ENCODE data around the gene HSPA4L.

The HSPA4L gene

GRCh38 chr4:127783955-127784770 lies 2.0 kb downstream of the HSPA4L start:
- no peak for ATAC-seq

GRCh38 chr4:127788517-127788916 lies 6.4 kb downstream of the HSPA4L start:
- ATAC-seq: no peak

GRCh38 chr4:127791391-127791790 lies 9.3 kb downstream of the HSPA4L start:
- ATAC-seq: no peak

- no peak for ATAC-seq
These were observed 11.4 kb downstream of the HSPA4L start for GRCh38 chr4:127793528-127793927.

DNA sequence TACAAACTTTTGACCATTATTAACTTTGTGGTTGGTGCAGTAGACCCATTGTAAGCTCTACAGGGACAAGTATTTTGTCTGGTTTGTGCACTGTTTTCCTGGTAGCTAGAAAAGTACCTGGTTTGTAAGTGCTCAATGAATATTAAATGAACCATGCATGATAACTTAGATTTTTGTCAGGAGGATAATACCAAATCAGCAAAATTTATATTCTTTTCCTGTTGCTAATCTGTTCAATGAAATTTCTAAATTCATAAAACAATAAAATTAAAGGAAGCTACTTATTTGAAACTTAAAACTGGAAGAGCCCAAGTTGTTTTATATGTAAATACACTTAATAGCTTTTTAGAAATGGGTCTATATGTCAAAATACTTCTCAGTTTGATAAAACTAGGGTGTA lies 17.6 kb downstream of the HSPA4L start:
- ATAC-seq: no peak

GRCh38 chr4:127809173-127809800 lies 27.2 kb downstream of the HSPA4L start:
- ATAC-seq: no peak

GRCh38 chr4:127810551-127810950 lies 28.4 kb downstream of the HSPA4L start:
- no peak for ATAC-seq

DNA sequence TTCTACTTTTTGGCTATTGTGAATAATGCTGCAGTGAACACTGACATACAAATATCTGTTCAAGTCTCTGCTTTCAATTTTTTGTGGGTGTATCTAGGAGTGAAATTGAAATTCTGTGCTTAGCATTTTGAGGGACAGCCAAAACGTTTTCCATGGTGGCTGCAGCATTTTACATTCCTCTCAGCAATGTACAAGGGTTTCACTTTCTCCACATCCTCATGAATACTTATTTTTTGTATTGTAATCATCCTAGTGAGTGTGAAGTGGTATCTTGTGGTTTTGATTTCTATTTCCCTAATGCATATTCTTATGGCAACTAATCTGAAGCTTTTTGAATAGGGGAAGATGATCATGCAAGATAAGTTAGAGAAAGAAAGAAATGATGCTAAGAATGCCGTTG lies 40.3 kb downstream of the HSPA4L start:
- no peak for ATAC-seq

GRCh38 chr4:127828121-127828520 lies 46.0 kb downstream of the HSPA4L start:
- no peak for ATAC-seq

GRCh38 chr4:127829014-127829413 lies 46.9 kb downstream of the HSPA4L start:
- no peak for ATAC-seq

- no peak for ATAC-seq
These were observed 50.5 kb downstream of the HSPA4L start for GRCh38 chr4:127832585-127832984.

DNA sequence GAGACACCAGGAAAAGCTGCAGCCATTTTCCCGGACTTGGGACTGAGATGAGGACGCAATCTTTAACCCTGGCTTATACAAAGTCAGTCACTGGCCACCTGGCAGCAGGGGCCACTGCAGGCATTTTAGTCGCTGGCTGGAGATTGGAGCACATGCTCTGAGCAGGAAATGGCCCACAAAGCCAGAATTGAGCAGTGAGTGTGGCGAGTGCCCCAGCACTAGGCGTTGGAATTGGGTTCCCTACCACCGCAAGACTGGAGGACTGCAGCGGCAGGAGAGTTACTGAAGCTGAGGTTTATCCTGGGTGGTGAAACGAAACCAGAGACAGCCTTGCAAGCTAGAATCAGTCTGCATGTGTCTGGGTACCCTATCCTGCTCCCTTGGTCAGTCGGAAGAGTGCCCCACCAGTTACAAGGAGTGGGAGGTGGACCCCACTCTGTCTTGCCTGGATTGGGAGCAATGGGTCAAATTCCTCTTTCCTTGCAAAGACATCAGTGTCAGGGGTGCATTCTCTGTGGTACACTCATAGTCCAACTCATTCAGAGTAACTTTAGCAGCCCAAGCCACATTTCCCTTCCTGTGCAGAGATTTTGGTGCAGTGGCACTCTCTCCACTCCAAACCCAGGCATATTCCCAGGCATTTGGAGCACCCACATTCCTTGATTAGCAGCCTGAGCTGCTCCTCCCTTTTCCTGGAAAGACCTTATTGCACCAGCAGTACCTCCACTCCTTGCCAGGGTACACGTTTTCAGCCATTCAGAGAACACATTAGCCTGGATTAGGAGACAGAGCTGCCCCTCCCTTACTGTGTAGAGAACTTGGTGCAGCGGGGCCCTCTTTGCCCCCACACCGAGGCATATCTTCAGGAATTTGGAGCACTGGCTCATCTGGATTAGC lies 61.8 kb downstream of the HSPA4L start:
- no peak for ATAC-seq

- no peak for ATAC-seq
These were observed 62.5 kb downstream of the HSPA4L start for GRCh38 chr4:127844601-127845116.

DNA sequence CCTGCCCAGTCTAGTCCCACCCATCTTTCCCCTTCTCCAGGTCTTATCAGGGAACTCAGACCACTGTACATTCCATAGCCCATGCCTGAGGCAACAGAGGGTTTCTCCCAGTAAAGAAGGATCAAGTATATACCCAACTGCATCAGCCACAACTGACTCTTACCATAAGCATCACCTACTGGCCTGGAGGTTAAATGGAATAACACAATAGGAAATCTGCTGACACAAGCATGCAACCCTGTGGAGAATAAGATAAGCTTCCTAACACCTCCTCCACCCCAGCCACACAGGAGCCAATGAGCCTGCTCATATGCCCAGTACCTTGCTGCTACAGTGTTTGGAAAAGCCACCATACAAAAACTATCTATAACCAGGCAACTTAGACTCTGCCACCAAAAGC lies 63.9 kb downstream of the HSPA4L start:
- no peak for ATAC-seq

DNA sequence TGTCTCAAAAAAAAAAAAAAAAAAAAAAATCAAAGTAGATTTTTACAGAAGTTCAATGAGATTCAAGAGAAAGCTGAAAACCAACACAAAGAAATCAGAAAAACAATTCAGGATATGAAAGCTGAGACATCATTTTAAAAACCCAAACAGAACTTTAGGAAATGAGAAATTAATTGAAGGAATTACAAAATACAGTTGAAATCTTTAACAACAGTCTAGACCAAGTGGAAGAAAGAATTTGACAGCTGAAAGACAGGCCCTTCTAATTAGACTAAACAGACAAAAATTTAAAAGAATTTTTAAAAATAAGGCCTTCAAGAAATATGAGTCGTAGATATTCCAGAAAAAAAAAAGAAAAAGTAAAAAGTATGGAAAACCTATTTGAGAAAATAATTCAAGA lies 64.6 kb downstream of the HSPA4L start:
- no peak for ATAC-seq

DNA sequence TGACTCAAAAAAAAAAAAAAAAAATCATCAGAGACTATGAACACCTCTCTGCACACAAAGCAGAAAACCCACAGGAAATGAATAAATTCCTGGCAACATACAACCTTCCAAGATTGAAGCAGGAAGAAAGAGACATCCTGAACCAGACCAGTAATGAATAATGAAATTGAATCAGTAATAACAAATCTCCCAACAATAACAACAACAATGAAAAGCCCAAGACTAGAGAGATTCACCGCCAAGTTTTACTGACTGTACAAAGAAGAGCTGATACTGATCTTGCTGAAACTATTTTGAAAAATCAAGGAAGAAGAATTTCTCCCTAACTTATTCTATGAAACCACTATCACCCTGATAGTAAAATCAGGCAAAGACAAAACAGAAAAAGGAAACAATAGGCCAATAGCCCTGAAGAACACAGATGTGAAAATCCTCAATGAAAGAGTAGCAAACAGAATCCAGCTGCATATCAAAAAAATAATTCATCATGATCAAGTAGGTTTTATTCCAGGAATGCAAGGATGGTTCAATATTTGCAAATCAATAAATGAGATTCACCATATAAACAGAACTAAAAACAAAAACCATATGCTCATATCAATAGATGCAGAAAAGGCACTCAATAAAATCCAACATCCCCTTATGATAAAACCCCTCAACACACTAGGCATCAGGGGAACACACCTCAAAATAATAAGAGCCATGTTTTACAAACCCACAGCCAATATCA lies 67.5 kb downstream of the HSPA4L start:
- ATAC-seq: no peak

GRCh38 chr4:127852661-127853060 lies 70.5 kb downstream of the HSPA4L start:
- ATAC-seq: no peak

- no peak for ATAC-seq
These were observed 74.2 kb downstream of the HSPA4L start for GRCh38 chr4:127856196-127856812.

DNA sequence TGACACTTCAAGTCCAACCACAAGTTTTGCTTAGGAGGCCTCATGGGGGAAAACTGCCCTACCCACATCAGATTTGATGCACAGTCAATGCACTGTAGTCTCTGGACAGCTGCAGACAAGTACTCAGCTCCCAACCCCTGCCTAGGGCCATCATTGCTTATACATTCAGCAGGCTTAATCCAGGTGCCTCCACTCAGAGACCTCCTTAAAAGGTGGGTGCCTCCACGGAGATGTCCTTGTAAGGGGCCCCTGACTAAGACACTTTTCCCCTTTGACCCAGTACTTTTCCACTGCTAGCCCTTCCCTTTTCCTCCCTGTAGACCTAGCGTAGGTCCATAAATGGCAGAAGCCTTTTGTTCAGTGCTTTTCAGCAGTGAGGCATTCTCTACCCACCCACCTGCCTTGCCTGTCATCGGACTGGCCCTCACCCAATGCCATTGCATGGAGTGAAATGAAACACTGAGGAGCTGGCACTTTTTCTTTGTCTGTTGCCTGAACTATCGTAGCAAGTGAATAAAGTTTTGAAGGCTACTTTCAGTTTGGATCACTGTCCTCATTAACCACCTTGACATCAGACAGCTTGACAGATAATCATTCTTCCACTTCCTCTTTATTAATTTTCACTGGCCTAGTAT lies 74.8 kb downstream of the HSPA4L start:
- no peak for ATAC-seq

DNA sequence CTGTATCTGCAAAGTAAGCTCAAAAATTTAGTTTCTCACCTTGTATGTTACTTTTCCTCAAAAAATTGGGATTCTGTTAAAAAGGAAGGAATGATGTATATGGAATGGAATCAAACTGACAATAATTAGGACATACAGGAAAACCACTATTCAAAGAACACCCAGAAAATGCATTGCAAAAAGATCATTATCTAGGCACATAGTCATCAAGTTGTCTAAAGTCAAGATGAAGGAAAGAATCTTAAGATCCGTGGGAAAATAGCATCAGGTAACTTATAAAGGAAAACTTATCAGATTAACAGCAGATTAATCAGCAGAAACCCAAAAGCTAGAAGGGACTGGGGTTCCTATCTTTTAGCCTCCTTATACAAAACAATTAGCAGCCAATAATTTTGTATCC lies 75.5 kb downstream of the HSPA4L start:
- no peak for ATAC-seq

DNA sequence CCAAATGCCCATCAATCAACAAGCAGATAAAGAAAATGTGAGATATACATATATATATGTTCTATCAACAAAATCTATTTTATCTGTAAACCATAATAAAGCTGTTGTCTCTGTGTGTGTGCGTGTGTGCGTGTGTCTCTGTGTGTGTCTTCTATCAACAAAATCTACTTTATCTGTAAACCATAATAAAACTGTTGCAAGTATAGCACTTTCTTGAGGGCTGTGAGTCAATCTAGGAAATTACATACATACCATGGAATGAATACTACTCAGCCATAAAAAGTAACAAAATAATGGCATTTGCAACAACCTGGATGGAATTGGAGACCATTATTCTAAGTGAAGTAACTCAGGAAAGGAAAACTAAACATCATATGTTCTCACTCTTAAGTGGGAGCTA lies 86.1 kb downstream of the HSPA4L start:
- ATAC-seq: no peak

DNA sequence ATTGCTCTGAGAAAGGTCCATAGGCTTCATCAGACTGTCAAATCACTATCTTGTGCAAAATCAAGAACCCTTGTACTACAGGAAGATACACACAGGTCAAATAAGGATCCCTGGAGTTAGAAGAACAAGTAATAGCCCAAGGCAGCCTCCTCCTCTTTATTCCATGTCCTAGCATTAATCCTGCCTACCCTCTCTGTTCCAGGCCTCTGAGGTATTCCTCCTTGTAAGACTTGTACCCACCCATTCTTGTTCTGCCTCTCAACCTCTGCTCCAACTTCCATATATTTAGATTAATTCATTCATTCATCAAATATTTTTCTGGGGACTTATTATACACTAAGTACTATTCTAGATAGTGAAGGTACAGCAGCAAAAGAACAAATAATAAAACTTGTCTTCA lies 88.2 kb downstream of the HSPA4L start:
- ATAC-seq: no peak
